ENCODE results near the gene ARID1B. TPM values are rescaled to one million over a fixed set of nuclear protein-coding genes. Genes with fewer than 3 reads are reported as not detected.

Gene ARID1B
- total RNA-seq, 1 experiment from 2014 or later: 35.6 TPM

- no peaks in the 10 kb centered on the region for H3K9me2 ChIP-seq (ENCODE audit: insufficient read depth)
- POLR2A ChIA-PET: no interaction called here
- DNase-seq (ENCODE audit: low read depth, low spot score): no peak
- no peak overlapping the region for H3K27ac ChIP-seq (ENCODE audit: low read depth, low read length)
- intact Hi-C loops (cut with micrococcal nuclease): no loop called here
- H4K20me1 ChIP-seq (ENCODE audit: insufficient read depth): peaks cover 5% of the 10 kb centered on the region; the same call in 1 of the 2 replicates
- no peak overlapping the region for H3K4me3 ChIP-seq (replicated peaks in 1 of 2; ENCODE audit: low read depth in 1 of 2, low read length in 2 of 2)
- H3K9ac ChIP-seq (ENCODE audit: low read length): no peak overlapping the region
- TF ChIP-seq JUND (IDR thresholded peaks at IDR 0.05) (no peak), EGR1 (IDR thresholded peaks at IDR 0.05; ENCODE audit: low read depth) (no peak)
- RAD21 ChIA-PET (ENCODE audit: low non-redundant PET in 1 of 2, low total read pairs in 2 of 2, uncharacterized antibody in 2 of 2, unreplicated experiment in 2 of 2): no interaction called here
- no peaks in the 10 kb centered on the region for H3K27me3 ChIP-seq (ENCODE audit: insufficient read depth, low read length)
- H3K36me3 ChIP-seq (ENCODE audit: control insufficient read depth in 1 of 2, insufficient read depth in 2 of 2, low read length in 2 of 2): no peaks in the 10 kb centered on the region
- ATAC-seq: no peak
- no TSS peak for BruUV-seq (replicated peaks)
- peaks cover 93% of the 10 kb centered on the region for H3K79me2 ChIP-seq (ENCODE audit: insufficient read depth, low read length)
- no peaks in the 10 kb centered on the region for H3K9me3 ChIP-seq (ENCODE audit: control insufficient read depth in 1 of 2, insufficient read depth in 1 of 2, low read depth in 1 of 2, low read length in 2 of 2)
- no peak overlapping the region for H3K4me2 ChIP-seq (ENCODE audit: low read length)
- H2AFZ ChIP-seq (ENCODE audit: low read depth, low read length, poor library complexity, severe bottlenecking): no peak overlapping the region
- CTCF ChIA-PET: no interaction called here
- H3K4me1 ChIP-seq (ENCODE audit: control insufficient read depth in 1 of 2, insufficient read depth in 2 of 2, low read length in 2 of 2): no peaks in the 10 kb centered on the region
Observed at GRCh38 chr6:156793200-156793599, 16.0 kb downstream of the ARID1B start.

GRCh38 chr6:156794546-156795354 lies 17.6 kb downstream of the ARID1B start:
- TF ChIP-seq EZH2 (IDR thresholded peaks at IDR 0.05): no peak
- no peak for TF ChIP-seq POLR2AphosphoS5 (IDR thresholded peaks at IDR 0.05; ENCODE audit: low read depth, low read length)
- TF ChIP-seq ELF1 (IDR thresholded peaks at IDR 0.05; ENCODE audit: borderline replicate concordance, low read depth): no peak
- TF ChIP-seq EGR1 (IDR thresholded peaks at IDR 0.05; ENCODE audit: low read depth): no peak
- no peak for TF ChIP-seq MAX (IDR thresholded peaks at IDR 0.05)
- TF ChIP-seq YY1 (IDR thresholded peaks at IDR 0.05; ENCODE audit: extremely low read depth, insufficient replicate concordance, low read depth, low read length): no peak
- TF ChIP-seq ZNF274 (IDR thresholded peaks at IDR 0.05; ENCODE audit: low read depth, low read length): no peak
- TF ChIP-seq ATF3 (IDR thresholded peaks at IDR 0.05): no peak
- TF ChIP-seq ZFX (IDR thresholded peaks at IDR 0.05): no peak
- no peak for TF ChIP-seq CEBPB (IDR thresholded peaks at IDR 0.05; ENCODE audit: low read depth)
- no peak for TF ChIP-seq CTCF (IDR thresholded peaks at IDR 0.05 in 2 of 3, conservative IDR thresholded peaks at IDR 0.05 in 1 of 3; ENCODE audit: borderline replicate concordance in 1 of 3, insufficient read depth in 1 of 3, low read depth in 2 of 3, low read length in 2 of 3)
- no peak for TF ChIP-seq RAD21 (IDR thresholded peaks at IDR 0.05; ENCODE audit: low read depth)
- TF ChIP-seq SRF (IDR thresholded peaks at IDR 0.05; ENCODE audit: low read depth): no peak
- no peaks in the 10 kb centered on the region; the same call in 1 of the 2 replicates for H4K20me1 ChIP-seq (ENCODE audit: insufficient read depth)
- CTCF ChIA-PET: no interaction called here
- H3K79me2 ChIP-seq (ENCODE audit: insufficient read depth, low read length): peaks cover 88% of the 10 kb centered on the region
- no peaks in the 10 kb centered on the region for H3K36me3 ChIP-seq (ENCODE audit: control insufficient read depth in 1 of 2, insufficient read depth in 2 of 2, low read length in 2 of 2)
- DNase-seq (ENCODE audit: low read depth, low spot score) (no peak), ATAC-seq (no peak)
- no peaks in the 10 kb centered on the region for H3K4me1 ChIP-seq (ENCODE audit: control insufficient read depth in 1 of 2, insufficient read depth in 2 of 2, low read length in 2 of 2)
- no peak overlapping the region for H3K27ac ChIP-seq (ENCODE audit: low read depth, low read length)
- BruUV-seq (replicated peaks): no TSS peak
- H3K9me2 ChIP-seq (ENCODE audit: insufficient read depth): no peaks in the 10 kb centered on the region
- POLR2A ChIA-PET: no interaction called here
- RAD21 ChIA-PET (ENCODE audit: low non-redundant PET in 1 of 2, low total read pairs in 2 of 2, uncharacterized antibody in 2 of 2, unreplicated experiment in 2 of 2): no interaction called here
- no peak overlapping the region for H2AFZ ChIP-seq (ENCODE audit: low read depth, low read length, poor library complexity, severe bottlenecking)
- no peak overlapping the region for H3K4me3 ChIP-seq (replicated peaks in 1 of 2; ENCODE audit: low read depth in 1 of 2, low read length in 2 of 2)
- H3K4me2 ChIP-seq (ENCODE audit: low read length): no peak overlapping the region
- H3K9ac ChIP-seq (ENCODE audit: low read length): no peak overlapping the region
- no peaks in the 10 kb centered on the region for H3K27me3 ChIP-seq (ENCODE audit: insufficient read depth, low read length)
- H3K9me3 ChIP-seq (ENCODE audit: control insufficient read depth in 1 of 2, insufficient read depth in 1 of 2, low read depth in 1 of 2, low read length in 2 of 2): no peaks in the 10 kb centered on the region
- intact Hi-C loops (cut with micrococcal nuclease): no loop called here
